ENCODE measurements around the gene ERBB4.
A peak's percentile ranks its signal among the peaks of the same experiment; 100 is the strongest.
"Not testable (repeated sequence)": the region's sequence is repeated elsewhere in the genome, so short reads cannot be mapped to it uniquely, and the experiment has no call there.

Gene ERBB4

GRCh38 chr2:212073360-212073759 is 465.2 kb downstream of the ERBB4 start:
- DNase-seq (ENCODE audit: low read depth) = no peak

GRCh38 chr2:212066546-212066945 is 472.1 kb downstream of the ERBB4 start:
- DNase-seq (ENCODE audit: low read depth) = no peak

- DNase-seq (ENCODE audit: low read depth) = no peak
Measured at GRCh38 chr2:212064318-212064717, 474.3 kb downstream of the ERBB4 start.

DNA sequence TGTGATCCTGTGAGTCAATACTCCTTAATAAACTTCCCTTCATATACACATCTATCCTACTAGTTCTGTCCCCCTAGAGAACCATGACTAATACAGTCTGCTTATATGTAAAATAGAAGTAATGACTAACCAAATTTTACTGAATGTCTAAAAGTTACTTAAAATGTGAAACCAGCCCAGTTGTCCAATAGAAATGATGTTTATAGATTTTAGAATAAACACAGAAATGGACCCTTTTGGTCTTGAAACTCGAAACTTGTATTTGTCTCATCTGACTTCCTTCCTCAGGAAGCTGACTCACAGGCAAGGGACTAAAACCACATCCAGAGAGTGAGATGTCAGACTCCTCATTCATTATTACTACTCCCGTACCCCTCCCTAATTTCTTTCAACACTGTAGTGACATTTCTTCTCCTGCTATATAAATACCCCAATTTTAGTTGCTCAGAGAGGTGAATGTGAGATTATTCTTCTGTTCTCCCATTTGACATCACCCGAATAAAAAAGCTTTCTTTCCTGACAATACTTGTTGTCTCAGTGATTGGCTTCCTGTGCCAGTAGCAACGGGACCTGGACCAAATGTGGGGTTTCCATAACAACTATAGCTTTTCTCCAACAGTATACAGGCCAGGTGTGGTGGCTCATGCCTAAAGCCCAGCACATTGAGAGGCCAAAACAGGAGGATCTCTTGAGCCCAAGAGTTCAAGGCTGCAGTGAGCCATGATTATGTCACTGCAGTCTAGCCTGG is 486.0 kb downstream of the ERBB4 start:
- DNase-seq (ENCODE audit: low read depth) = peak; percentile 70

- DNase-seq (ENCODE audit: low read depth) = no peak
Measured at GRCh38 chr2:212050871-212051270, 487.7 kb downstream of the ERBB4 start.

GRCh38 chr2:212042562-212042961 is 496.0 kb downstream of the ERBB4 start:
- no peak for DNase-seq (ENCODE audit: low read depth)

DNA sequence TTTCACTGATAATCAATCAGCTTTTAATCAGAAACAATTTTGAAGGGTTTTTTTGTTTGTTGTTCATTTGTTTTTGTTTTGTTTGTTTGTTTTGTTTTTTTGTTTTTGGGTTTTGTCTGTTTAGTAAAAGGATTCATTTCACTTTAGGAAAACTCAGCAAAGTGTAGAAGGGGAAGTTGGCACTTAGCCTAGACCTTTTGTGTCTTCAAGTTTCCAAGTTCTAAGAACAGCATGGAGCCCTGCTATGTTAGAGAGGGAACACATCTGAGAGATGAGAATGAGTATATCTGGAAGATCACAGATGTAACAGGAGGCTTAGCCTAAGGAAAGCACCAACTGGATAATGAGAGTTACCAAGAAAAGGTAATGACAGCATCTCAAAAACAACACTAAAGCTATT is 501.5 kb downstream of the ERBB4 start:
- no peak for DNase-seq (ENCODE audit: low read depth)

GRCh38 chr2:212034841-212035585 is 503.6 kb downstream of the ERBB4 start:
- no peak for DNase-seq (ENCODE audit: low read depth)

- DNase-seq (ENCODE audit: low read depth) = no peak
Measured at GRCh38 chr2:212033888-212034287, 504.7 kb downstream of the ERBB4 start.

- peak; percentile 53 for DNase-seq (ENCODE audit: low read depth)
Measured at GRCh38 chr2:212032536-212033219, 505.9 kb downstream of the ERBB4 start.

- DNase-seq (ENCODE audit: low read depth) = peak; percentile 85
Measured at GRCh38 chr2:212032032-212032431, 506.6 kb downstream of the ERBB4 start.

- no peak for DNase-seq (ENCODE audit: low read depth)
Measured at GRCh38 chr2:212030709-212031108, 507.9 kb downstream of the ERBB4 start.

DNA sequence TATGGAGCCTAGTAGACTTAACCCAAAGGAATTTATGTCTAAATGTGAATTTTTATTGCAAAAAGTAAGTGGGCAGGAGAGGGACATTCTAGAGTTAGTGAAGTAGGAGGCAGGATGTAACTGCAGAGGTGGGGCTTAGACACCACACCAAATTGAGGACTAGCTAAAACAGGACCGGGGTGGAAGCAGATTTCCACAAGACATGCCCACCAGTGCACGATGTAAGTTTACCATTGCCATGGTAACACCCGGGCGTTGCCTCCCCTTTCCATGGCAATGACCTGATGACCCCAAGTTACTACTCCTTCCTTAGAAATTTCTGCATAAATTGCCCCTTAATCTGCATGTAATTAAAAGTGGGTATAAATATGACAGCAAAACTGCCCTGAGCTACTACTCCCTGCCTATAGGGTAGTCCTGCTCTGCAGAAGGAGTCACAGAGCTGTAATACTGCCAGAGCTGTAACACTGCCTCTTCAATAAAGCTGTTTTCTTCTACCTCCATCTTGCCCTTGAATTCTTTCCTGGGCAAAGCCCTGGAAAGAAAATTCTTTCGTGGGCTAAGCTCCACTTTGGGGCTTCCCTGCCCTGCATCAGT is 509.7 kb downstream of the ERBB4 start:
- DNase-seq (ENCODE audit: low read depth) = no peak

DNA sequence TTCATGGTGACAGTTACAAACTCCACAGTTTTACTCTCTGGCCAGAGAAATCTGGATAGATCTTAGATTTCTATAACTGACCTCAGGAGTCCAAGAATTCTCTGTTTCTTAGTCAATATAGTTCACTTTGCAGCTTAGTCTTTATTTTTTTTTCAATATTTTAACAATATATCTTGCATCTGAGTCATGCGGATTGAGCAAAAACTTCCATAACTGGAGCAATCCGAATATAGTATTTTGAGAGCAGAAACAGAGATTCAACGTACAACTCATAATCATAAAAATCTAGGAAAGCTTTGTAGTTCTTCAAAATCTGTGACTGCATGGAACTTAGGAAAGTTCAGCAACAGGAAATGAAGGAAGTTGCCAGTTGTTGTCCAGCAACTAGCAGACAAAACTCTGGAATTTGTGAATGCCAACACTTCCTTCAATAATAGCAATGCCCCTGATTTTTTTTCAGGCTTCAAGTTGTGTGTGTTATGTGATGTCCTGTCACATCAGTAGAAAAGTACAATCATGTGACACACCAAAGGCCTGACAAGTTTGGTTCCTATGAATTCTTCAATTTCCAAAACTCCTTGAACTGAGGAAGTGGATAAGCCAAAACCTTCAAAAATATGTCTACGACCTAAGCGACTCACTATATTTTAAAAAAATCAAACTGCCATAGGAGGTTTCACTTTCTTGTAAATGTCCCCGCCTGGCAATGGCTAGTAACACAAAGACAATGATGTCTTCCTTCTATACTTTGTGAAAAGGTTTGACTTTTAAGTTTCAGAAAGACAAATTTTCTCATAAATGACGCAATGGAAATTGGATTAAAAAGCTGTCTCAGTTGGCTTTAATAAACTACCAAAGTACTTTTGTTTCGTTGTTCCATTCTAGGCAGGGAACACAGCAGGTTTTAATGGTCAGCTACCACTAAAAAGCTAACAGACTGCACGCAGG is 510.6 kb downstream of the ERBB4 start:
- peak; percentile 27 for DNase-seq (ENCODE audit: low read depth)

- DNase-seq (ENCODE audit: low read depth) = no peak
Measured at GRCh38 chr2:212024040-212024439, 514.6 kb downstream of the ERBB4 start.

DNA sequence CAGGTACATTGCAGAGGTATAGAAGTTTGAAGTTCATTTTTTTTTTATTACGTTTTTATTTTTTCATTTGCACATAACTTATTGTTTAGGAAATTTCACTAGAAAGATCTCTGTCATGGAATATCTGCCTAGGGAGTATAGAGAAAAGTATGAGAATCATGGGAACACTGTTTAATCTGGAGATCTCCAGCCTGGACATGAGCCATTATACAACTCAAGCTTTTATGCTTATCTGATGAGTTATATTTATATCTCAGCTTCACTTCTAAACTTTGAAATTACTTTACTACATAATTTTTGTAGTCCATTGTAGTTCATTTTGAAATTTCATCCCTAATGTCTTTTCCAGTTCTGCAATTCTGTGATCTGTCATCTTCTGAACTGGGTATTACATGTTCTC is 515.6 kb downstream of the ERBB4 start:
- DNase-seq (ENCODE audit: low read depth) = peak; percentile 61

DNA sequence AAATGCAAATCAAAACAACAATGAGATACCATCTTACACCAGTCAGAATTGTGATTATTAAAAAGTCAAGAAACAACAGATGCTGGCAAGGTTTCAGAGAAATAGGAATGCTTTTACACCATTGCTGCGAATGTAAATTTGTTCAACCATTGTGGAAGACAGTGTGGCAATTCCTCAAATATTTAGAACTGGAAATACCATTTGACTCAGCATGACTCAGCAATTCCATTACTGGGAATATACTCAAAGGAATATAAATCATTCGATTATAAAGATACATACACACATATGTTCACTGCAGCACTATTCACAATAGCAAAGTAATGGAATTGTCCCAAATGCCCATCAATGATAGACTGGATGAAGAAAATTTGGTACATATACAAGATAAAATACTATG is 516.7 kb downstream of the ERBB4 start:
- DNase-seq (ENCODE audit: low read depth) = peak; percentile 84

DNA sequence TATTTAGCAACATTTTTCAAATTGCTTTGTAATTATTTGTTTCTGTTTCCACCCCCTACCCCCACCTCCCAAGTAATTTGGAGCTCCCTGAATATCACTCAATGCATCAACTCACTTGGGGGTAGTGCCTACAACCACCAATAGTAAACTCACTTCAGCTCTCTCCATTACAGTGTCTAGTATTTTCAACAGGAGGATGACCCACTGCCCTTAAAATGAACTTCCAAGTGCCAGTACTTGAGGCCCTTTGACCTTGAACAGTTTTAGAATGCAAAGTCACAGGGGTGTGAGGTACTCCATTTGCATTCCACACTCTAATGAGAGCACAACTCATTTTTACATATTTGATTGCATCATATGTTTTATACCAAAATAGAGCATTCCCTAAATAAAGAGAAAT is 523.0 kb downstream of the ERBB4 start:
- peak; percentile 6 for DNase-seq (ENCODE audit: low read depth)

GRCh38 chr2:212013626-212014025 is 525.0 kb downstream of the ERBB4 start:
- peak; percentile 37 for DNase-seq (ENCODE audit: low read depth)

DNA sequence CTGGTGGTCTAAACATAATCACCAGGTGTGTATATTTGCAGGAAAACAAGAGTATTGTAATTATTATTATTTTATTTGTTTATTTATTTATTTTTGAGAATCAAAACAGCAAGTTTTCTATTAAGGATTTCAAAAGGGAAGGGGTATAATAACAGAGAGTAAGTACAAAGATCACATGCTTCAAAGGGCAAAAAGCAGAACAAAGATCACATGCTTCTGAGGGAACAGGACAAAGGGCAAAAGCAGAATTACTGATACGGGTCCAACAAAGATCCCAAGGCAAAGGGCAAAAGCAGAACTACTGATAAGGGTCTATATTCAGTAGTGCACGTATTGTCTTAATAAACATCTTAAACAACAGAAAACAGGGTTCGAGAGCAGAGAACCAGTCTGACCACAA is 528.3 kb downstream of the ERBB4 start:
- DNase-seq (ENCODE audit: low read depth) = not testable (repeated sequence)

DNA sequence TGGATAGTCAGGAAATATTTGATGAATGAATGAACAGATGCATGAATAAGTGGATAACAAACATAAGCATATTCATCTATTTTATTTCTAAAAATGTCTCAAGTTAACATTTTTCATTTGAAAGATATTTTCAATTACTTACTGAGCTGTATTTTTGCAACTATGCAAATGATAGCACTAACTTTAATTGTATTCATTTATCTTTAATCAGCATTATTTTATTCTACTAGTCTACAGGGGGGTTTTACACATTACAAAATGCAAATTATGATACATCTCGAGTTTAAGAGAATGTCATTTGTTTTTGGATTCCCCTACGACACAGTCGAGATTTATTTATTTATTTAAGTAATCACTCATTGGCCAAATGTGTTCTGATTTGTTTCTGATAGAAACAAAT is 530.6 kb downstream of the ERBB4 start:
- no peak for DNase-seq (ENCODE audit: low read depth)

Data from EH (cell line).